Astrocyte of the spinal cord (primary cell): ENCODE measurements around the gene XRCC5.

Experiments used
- DNase-seq: peaks from one replicate; pipeline ENCODE4 v3.0.0; 2011; ENCODE audit warnings: low read depth, low spot score
- H3K4me3 ChIP-seq: 2 replicates; pipeline ENCODE4 v1.5.1; 2011; ENCODE audit warnings: low read depth, mild to moderate bottlenecking, low read length, moderate library complexity
- CTCF ChIP-seq: IDR thresholded peaks from 2 replicates; pipeline ENCODE4 v1.5.1; 2012; ENCODE audit warnings: low read depth, mild to moderate bottlenecking, low read length, inconsistent platforms
- in situ Hi-C: cut with HindIII; loops from 2 replicates; pipeline ENCODE4 v1.10.0; 2017; ENCODE audit warnings: low sequenced_read_pairs

XRCC5 gene

GRCh38 chr2:216164576-216164975 is 55.4 kb downstream of the XRCC5 start:
- no peak overlapping the region for H3K4me3 ChIP-seq
- in situ Hi-C loops, result no loop called here
- DNase-seq, result no peak
- TF ChIP-seq CTCF, result no peak

- TF ChIP-seq CTCF, result no peak
- H3K4me3 ChIP-seq, result no peak overlapping the region
- no peak for DNase-seq
- in situ Hi-C loops, result no loop called here
Observed at GRCh38 chr2:216165711-216166110, 56.6 kb downstream of the XRCC5 start.

GRCh38 chr2:216169087-216169486 is 59.9 kb downstream of the XRCC5 start:
- in situ Hi-C loops, result no loop called here
- no peak overlapping the region for H3K4me3 ChIP-seq
- no peak for TF ChIP-seq CTCF
- no peak for DNase-seq

- no peak overlapping the region for H3K4me3 ChIP-seq
- no peak for TF ChIP-seq CTCF
- no peak for DNase-seq
- in situ Hi-C loops, result no loop called here
Observed at GRCh38 chr2:216170076-216170763, 61.1 kb downstream of the XRCC5 start.

- in situ Hi-C loops, result no loop called here
- DNase-seq, result no peak
- TF ChIP-seq CTCF, result no peak
- no peak overlapping the region for H3K4me3 ChIP-seq
Observed at GRCh38 chr2:216171011-216171410, 61.9 kb downstream of the XRCC5 start.

GRCh38 chr2:216172493-216172892 is 63.3 kb downstream of the XRCC5 start:
- in situ Hi-C loops, result no loop called here
- no peak for DNase-seq

More at GRCh38 chr2:216172493-216172892, 63.3 kb downstream of the XRCC5 start:
- no peak overlapping the region for H3K4me3 ChIP-seq
- TF ChIP-seq CTCF, result no peak
